SIG-M5 treated with dmso at 0.1 percent for 504 hours (cell line): ENCODE data around the gene CLDN25.
"Not testable (repeated sequence)": the region's sequence is repeated elsewhere in the genome, so short reads cannot be mapped to it uniquely, and the experiment has no call there.

Source experiments
- DNase-seq: peaks from one replicate; lab custom pipeline; 2025; ENCODE audit not compliant: unreplicated experiment; lab: John Stamatoyannopoulos, UW

CLDN25 gene

GRCh38 chr11:113779496-113779895 lies at the start of gene CLDN25:
Gene CLDN25 (plus strand): TSS chr11:113779796. CDS start chr11:113779796, 0 bp downstream.
- DNase-seq: no peak

- peak; percentile 9 for DNase-seq
Observed at GRCh38 chr11:113730887-113731726, 48.5 kb upstream of the CLDN25 start.

GRCh38 chr11:113732092-113732491 lies 47.5 kb upstream of the CLDN25 start:
- no peak for DNase-seq

GRCh38 chr11:113736323-113736722 lies 43.3 kb upstream of the CLDN25 start:
- no peak for DNase-seq

GRCh38 chr11:113752932-113753331 lies 26.7 kb upstream of the CLDN25 start:
- DNase-seq: no peak

GRCh38 chr11:113760241-113760640 lies 19.4 kb upstream of the CLDN25 start:
- DNase-seq: no peak

- DNase-seq: not testable (repeated sequence)
Observed at GRCh38 chr11:113763040-113763439, 16.6 kb upstream of the CLDN25 start.

- no peak for DNase-seq
Observed at GRCh38 chr11:113764527-113765219, 14.9 kb upstream of the CLDN25 start.

GRCh38 chr11:113771964-113772363 lies 7.6 kb upstream of the CLDN25 start:
- no peak for DNase-seq

GRCh38 chr11:113773092-113773415 lies 6.5 kb upstream of the CLDN25 start:
- DNase-seq: no peak

GRCh38 chr11:113773416-113774173 lies 6.0 kb upstream of the CLDN25 start, which contains the start of gene ZW10:
Gene ZW10 (minus strand): TSS chr11:113773692. CDS start chr11:113773666, 26 bp downstream.
- DNase-seq: peak; percentile 90

GRCh38 chr11:113774174-113774503 lies 5.5 kb upstream of the CLDN25 start:
- DNase-seq: no peak

- DNase-seq: no peak
Observed at GRCh38 chr11:113778111-113778910, 1.3 kb upstream of the CLDN25 start.

GRCh38 chr11:113781682-113782081 lies 2.1 kb downstream of the CLDN25 start:
- DNase-seq: no peak

GRCh38 chr11:113782134-113782533 lies 2.5 kb downstream of the CLDN25 start:
- DNase-seq: no peak

- DNase-seq: not testable (repeated sequence)
Observed at GRCh38 chr11:113789016-113789415, 9.4 kb downstream of the CLDN25 start.

- no peak for DNase-seq
Observed at GRCh38 chr11:113789675-113790320, 10.2 kb downstream of the CLDN25 start.

GRCh38 chr11:113796663-113797259 lies 17.2 kb downstream of the CLDN25 start:
- DNase-seq: peak; percentile 29

GRCh38 chr11:113802621-113803020 lies 23.0 kb downstream of the CLDN25 start:
- DNase-seq: no peak

GRCh38 chr11:113805640-113806039 lies 26.0 kb downstream of the CLDN25 start:
- DNase-seq: no peak
